Activated naive CD8-positive, alpha-beta T cell treated with anti-CD3 and anti-CD28 coated beads for 36 hours (primary cell): ENCODE measurements around the gene ABAT. TPM values are rescaled to one million over a fixed set of nuclear protein-coding genes. Genes with fewer than 3 reads are reported as not detected.
"Not testable (repeated sequence)": the region's sequence is repeated elsewhere in the genome, so short reads cannot be mapped to it uniquely, and the experiment has no call there.

Experiments
- DNase-seq: peaks from one replicate; pipeline ENCODE4 v3.0.0; 2021
- H3K27ac Mint-ChIP-seq: one replicate; pipeline ENCODE4 v1.8.0; 2022; ENCODE audit warnings: mild to moderate bottlenecking, moderate library complexity, mixed read lengths
- H3K27me3 Mint-ChIP-seq: one replicate; pipeline ENCODE4 v1.8.0; 2022; ENCODE audit warnings: mild to moderate bottlenecking, mixed read lengths
- H3K36me3 Mint-ChIP-seq: one replicate; pipeline ENCODE4 v1.8.0; 2021; ENCODE audit warnings: mild to moderate bottlenecking, mixed read lengths
- H3K4me1 Mint-ChIP-seq: one replicate; pipeline ENCODE4 v1.8.0; 2021; ENCODE audit warnings: mixed read lengths
- H3K4me3 Mint-ChIP-seq: one replicate; pipeline ENCODE4 v1.8.0; 2022; ENCODE audit warnings: mild to moderate bottlenecking, moderate library complexity, mixed read lengths
- H3K9me3 Mint-ChIP-seq: one replicate; pipeline ENCODE4 v1.8.0; 2022; ENCODE audit warnings: mixed read lengths
- total RNA-seq, 2 experiments: library from RNA; stranded (reverse); gene quantifications; one replicate each; pipeline ENCODE4 v1.2.3, GENCODE V29; 2021

The ABAT gene
- total RNA-seq, 2 experiments from 2014 or later: 4.1 to 4.8 TPM

GRCh38 chr16:8644211-8645140 is 29.9 kb upstream of the ABAT start:
- peaks cover 39% of the 10 kb centered on the region for H3K36me3 Mint-ChIP-seq
- no peaks in the 10 kb centered on the region for H3K9me3 Mint-ChIP-seq
- H3K4me1 Mint-ChIP-seq: peaks cover 9% of the 10 kb centered on the region
- DNase-seq: peak; percentile 14
- H3K27ac Mint-ChIP-seq: peak overlapping the region; percentile 69
- no peak overlapping the region for H3K4me3 Mint-ChIP-seq
- no peaks in the 10 kb centered on the region for H3K27me3 Mint-ChIP-seq

DNA sequence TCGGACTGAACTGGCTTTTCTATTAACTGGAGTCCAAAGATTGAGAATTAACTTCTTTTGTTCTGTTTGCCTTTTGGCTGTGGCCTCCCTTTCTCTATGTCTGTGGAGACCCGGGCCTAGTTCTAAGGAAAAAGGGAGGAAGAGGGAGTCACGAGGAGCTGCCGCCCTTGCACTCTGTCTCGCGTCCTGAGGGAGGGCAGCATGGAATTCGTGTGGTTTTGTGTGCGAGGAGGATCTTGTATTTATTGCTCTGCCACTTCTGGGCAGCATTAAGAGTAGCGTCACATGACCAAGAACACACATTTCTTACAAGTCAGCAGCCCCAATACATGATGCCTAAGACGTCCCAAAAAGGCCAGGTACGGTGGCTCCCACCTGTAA is 29.3 kb upstream of the ABAT start:
- peak overlapping the region; percentile 69 for H3K27ac Mint-ChIP-seq
- peaks cover 36% of the 10 kb centered on the region for H3K36me3 Mint-ChIP-seq
- H3K4me1 Mint-ChIP-seq: peaks cover 9% of the 10 kb centered on the region
- no peaks in the 10 kb centered on the region for H3K9me3 Mint-ChIP-seq
- H3K4me3 Mint-ChIP-seq: no peak overlapping the region
- no peaks in the 10 kb centered on the region for H3K27me3 Mint-ChIP-seq
- DNase-seq: no peak

GRCh38 chr16:8645831-8646230 is 28.6 kb upstream of the ABAT start:
- Mint-ChIP-seq H3K27me3 (no peaks in the 10 kb centered on the region), H3K27ac (peak overlapping the region; percentile 2)

DNA sequence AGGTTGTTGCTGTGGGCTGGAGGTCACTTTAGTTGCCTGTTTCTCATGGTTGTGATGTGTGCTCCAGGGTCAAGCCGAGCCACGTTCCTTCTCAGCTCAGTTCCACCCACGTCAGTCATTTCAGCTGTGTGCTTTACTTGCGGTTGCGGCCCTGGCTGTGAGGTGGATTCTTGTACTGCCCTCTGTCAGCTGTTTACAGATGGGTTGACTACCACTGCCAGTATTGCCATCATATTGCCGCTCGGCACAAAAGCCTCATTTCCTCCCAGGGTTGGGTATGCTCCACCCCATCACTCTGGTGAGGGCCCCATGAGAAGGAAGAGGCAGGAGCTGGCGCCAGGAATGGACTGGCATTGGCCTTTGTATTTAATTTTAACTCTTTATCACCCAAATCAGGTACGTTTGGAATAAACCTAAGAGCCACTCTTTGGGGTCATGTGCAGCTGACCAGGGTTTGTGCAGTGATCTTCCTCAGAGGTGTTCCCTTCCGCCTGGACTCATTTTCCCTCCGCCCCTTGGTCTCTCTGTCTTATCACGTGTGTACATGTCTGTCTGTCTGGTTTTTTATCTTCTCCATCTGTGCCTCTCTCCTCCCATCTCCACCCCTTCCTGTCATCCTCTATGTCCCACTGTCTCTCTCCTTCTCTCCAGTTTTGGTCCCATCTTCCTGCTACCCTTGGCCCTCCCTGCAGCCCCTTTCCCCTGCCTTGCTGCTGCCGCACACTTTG is 27.9 kb upstream of the ABAT start:
- no peaks in the 10 kb centered on the region for H3K9me3 Mint-ChIP-seq
- H3K36me3 Mint-ChIP-seq: peaks cover 33% of the 10 kb centered on the region

More at GRCh38 chr16:8645831-8646230, 28.6 kb upstream of the ABAT start:
- Mint-ChIP-seq H3K4me3 (no peak overlapping the region), H3K36me3 (peaks cover 36% of the 10 kb centered on the region), H3K4me1 (peaks cover 9% of the 10 kb centered on the region), H3K9me3 (no peaks in the 10 kb centered on the region)
- no peak for DNase-seq

DNA sequence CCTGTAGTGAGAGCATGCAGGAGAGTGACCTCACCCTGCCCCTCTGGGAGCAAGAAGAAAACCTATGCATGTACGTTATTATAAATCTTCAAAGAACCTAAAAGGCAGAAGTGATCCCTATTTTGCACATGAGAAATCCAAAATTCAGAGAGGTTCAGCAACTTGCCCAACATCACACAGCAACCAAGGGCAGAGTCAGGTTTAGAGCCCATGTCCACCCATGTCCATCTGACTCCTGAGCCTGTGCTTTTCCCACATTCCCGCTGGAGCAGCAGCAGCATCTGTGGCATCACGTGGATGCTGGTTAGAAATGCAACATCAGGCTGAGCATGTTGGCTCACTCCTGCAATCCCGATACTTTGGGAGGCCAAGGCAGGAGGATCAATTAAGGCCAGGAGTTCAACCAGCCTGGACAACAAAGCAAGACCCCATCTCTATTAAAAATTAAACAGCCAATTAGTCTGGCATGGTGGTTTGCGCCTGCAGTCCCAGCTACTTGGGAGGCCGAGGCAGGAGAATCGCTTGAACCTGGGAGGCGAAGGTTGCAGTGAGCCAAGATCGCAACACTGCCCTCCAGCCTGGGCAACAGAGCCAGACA is 26.6 kb upstream of the ABAT start:
- DNase-seq: no peak
- H3K9me3 Mint-ChIP-seq: no peaks in the 10 kb centered on the region
- no peaks in the 10 kb centered on the region for H3K27me3 Mint-ChIP-seq
- no peak overlapping the region for H3K4me3 Mint-ChIP-seq
- H3K36me3 Mint-ChIP-seq: peaks cover 25% of the 10 kb centered on the region
- peaks cover 9% of the 10 kb centered on the region for H3K4me1 Mint-ChIP-seq
- H3K27ac Mint-ChIP-seq: no peak overlapping the region

More for the DNA sequence above, 27.9 kb upstream of the ABAT start:
- no peak for DNase-seq
- peaks cover 9% of the 10 kb centered on the region for H3K4me1 Mint-ChIP-seq
- H3K27ac Mint-ChIP-seq: no peak overlapping the region
- no peak overlapping the region for H3K4me3 Mint-ChIP-seq
- H3K27me3 Mint-ChIP-seq: no peaks in the 10 kb centered on the region

DNA sequence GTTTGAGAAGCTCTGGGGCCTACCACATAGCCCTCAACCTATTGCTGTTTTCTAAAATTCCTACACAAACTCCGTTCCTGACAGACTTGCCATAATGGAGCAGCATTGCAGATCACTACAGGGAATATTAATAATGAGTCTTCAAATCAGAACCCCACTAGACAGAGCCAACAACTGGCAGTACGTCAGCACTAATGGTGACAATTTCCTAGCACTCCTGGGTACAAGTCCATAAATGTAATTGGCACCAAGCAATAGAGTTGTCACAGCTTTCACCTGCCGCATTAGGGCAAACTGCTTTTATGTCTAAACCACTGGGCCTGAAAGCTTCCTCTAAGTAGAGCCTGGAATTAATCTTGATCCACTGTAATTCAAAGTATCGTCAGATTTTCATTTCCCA is 25.5 kb upstream of the ABAT start:
- H3K27me3 Mint-ChIP-seq: no peaks in the 10 kb centered on the region
- no peak overlapping the region for H3K4me3 Mint-ChIP-seq
- peaks cover 16% of the 10 kb centered on the region for H3K36me3 Mint-ChIP-seq
- peaks cover 8% of the 10 kb centered on the region for H3K4me1 Mint-ChIP-seq
- no peak for DNase-seq
- H3K27ac Mint-ChIP-seq: no peak overlapping the region
- H3K9me3 Mint-ChIP-seq: no peaks in the 10 kb centered on the region

DNA sequence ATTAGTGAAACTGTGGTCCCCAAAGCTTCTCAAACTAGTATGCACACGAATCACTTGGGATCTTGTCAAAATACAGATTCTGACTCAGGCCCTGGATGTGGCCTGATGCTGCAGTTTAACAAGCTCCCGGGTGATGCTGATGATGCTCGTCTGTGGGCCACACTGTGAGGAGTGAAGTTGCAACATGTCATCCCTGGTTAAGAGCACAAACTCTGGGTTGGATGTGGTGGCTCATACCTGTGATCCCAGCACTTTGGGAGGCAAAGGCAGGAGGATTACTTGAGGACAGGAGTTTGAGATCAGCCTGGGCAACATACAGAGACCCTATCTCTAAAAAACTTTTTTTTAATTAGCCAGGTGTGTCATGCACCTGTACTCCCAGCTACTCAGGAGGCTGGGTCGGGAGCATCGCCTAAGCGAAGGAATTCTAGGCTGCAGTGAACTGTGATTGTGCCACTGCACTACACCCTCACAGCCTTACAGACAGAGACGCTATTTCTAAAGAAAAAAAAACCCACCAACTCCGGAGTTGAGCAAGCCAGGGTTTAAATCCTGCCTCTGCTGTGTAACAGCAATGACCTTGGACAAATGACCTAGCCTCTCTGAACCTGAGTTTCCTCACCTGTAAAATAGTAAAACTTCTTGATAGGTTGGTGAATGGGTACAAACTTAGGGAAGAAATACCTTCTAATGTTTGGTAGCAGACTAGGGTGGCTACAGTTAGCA is 24.4 kb upstream of the ABAT start:
- no peak overlapping the region for H3K4me3 Mint-ChIP-seq
- no peaks in the 10 kb centered on the region for H3K9me3 Mint-ChIP-seq
- no peaks in the 10 kb centered on the region for H3K27me3 Mint-ChIP-seq
- no peak overlapping the region for H3K27ac Mint-ChIP-seq
- peaks cover 13% of the 10 kb centered on the region for H3K36me3 Mint-ChIP-seq
- DNase-seq: no peak
- H3K4me1 Mint-ChIP-seq: peaks cover 2% of the 10 kb centered on the region

DNA sequence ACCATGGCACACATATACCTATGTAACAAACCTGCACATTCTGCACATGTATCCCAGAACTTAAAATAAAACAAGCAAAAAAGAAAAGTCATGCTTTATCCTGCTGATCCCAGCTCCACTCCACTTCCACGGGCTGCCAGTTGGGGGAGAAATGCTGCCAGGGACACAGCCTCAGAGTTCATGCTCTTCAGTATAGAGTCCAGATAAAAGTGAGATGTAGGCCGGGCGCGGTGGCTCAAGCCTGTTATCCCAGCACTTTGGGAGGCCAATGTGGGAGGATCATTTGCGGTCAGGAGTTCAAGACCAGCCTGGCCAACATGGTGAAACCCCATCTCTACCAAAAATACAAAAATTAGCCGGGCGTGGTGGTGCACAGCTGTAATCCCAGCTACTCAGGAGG is 22.5 kb upstream of the ABAT start:
- not testable (repeated sequence) for H3K4me1 Mint-ChIP-seq, DNase-seq, H3K4me3 Mint-ChIP-seq, H3K27me3 Mint-ChIP-seq, H3K36me3 Mint-ChIP-seq, H3K9me3 Mint-ChIP-seq, H3K27ac Mint-ChIP-seq

DNA sequence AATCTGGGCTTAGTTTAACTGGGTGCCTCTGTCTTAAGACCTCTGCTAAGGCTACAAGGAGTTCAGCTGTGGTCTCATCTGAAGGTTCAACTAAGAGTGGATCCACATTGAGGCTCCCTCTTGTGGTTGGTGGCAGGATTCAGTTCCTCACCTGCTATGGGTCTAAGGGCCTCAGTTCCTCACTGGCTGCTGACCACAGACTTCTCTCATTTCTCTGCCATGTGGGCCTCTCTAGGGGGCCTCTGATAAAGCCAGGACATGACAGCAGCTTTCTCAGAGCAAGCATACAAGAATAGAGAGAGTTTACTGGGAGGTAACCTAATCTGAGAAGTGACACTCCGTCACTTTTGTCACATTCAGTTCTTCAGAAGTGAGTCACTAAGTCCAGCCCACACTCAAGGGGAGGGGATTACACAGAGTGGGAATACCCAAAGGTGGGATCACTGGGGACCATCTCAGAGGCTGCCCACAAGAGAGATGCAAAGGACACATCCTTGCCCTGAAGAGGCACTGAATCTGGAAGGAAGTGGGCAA is 19.2 kb upstream of the ABAT start:
- Mint-ChIP-seq H3K9me3 (no peaks in the 10 kb centered on the region), H3K27me3 (no peaks in the 10 kb centered on the region), H3K36me3 (no peaks in the 10 kb centered on the region), H3K27ac (no peak overlapping the region), H3K4me1 (peaks cover 5% of the 10 kb centered on the region), H3K4me3 (no peak overlapping the region)
- DNase-seq: peak; percentile 26

GRCh38 chr16:8656376-8656775 is 18.0 kb upstream of the ABAT start:
- Mint-ChIP-seq H3K36me3 (no peaks in the 10 kb centered on the region), H3K4me3 (no peak overlapping the region), H3K27ac (no peak overlapping the region), H3K4me1 (peaks cover 5% of the 10 kb centered on the region), H3K9me3 (no peaks in the 10 kb centered on the region), H3K27me3 (no peaks in the 10 kb centered on the region)
- no peak for DNase-seq

DNA sequence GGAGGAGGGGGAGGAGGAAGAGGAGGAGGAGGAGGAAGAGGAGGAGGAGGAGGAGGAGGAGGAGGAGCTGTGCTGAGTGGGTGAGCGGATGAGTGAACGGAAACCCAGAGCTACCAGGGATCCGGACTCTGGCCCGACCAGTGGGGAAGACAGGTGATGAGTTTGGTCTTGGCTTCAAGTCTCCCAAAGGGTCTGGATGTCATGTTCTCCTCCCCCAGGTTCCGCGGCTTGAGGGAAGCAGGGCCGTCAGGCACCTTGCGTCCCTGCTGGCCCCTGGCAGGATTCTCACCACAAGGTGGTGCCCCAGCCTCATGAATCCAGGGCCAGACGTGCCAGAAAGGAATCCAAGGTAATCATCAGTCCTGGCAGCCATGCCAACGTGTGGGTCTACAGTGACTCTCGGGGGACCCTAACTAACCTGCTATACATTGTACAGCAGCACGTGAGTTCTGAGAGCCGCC is 13.5 kb upstream of the ABAT start:
- no peak overlapping the region for H3K4me3 Mint-ChIP-seq
- H3K27ac Mint-ChIP-seq: no peak overlapping the region

DNA sequence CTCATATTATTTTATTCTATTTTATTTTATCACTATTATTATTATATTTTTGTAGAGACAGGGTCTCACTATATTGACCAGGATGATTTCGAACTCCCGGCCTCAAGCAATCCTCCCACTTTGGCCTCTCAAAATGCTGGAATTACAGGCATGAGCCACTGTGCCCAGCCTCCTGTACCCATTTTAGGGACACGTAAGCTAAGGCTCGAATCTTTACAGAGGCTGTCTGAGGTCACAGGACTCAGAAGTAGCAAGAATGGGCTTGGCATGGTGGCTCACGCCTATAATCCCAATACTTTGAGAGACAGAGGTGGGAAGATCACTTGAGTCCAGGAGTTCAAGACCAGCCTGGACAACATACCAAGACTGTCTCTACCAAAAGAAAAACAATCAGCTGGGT is 12.7 kb upstream of the ABAT start:
- no peaks in the 10 kb centered on the region for H3K9me3 Mint-ChIP-seq
- H3K4me1 Mint-ChIP-seq: no peaks in the 10 kb centered on the region
- no peak overlapping the region for H3K4me3 Mint-ChIP-seq
- no peaks in the 10 kb centered on the region for H3K27me3 Mint-ChIP-seq
- no peak overlapping the region for H3K27ac Mint-ChIP-seq
- peaks cover 2% of the 10 kb centered on the region for H3K36me3 Mint-ChIP-seq
- no peak for DNase-seq

More for the DNA sequence above, 13.5 kb upstream of the ABAT start:
- no peaks in the 10 kb centered on the region for H3K27me3 Mint-ChIP-seq
- H3K4me1 Mint-ChIP-seq: no peaks in the 10 kb centered on the region
- peaks cover 2% of the 10 kb centered on the region for H3K36me3 Mint-ChIP-seq
- H3K9me3 Mint-ChIP-seq: no peaks in the 10 kb centered on the region
- DNase-seq: peak; percentile 60

DNA sequence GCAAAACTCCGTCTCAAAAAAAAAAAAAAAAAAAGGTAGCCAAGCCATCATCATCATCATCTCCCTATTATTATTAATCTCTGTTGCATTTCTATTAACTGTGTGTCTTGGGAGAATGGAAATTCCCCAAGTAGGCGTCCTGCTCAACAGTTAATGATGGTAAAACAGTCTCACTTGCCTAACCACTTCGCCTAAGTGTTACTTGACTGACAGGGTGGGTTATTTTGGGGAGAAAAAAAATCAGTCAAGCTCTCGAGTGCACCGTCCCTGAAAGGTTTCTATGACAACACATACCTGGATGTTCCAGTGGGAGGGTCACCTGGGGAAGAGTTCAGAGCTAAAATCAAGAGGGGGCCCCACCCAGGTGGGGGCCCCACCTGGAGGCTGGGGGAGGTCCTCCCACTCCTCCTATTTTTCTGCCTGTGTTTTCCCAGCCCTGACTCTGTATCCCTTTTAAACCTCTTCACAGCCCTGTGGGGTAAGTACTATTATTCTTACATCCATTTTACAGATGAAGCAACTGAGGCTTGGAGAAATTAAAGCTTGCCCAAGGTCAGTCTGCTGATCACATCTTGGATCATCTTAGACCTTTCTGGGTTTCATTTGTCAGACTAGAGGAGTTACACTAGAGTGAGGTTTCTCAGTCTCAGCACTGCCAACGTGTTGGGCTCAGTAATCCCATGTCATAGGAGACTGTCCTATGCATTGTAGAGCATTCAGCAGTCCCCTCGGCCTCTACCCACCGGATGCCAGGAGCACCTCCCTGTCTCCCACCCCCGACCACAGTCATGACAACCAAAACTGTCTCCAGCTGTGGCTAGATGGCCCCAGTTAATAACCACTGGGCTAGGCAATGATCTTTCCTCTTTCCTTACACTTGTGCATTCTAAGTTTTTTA is 11.0 kb upstream of the ABAT start:
- no peak for DNase-seq
- Mint-ChIP-seq H3K4me3 (no peak overlapping the region), H3K4me1 (no peaks in the 10 kb centered on the region), H3K9me3 (no peaks in the 10 kb centered on the region), H3K36me3 (peaks cover 2% of the 10 kb centered on the region), H3K27ac (no peak overlapping the region), H3K27me3 (no peaks in the 10 kb centered on the region)

GRCh38 chr16:8665529-8665928 is 8.9 kb upstream of the ABAT start:
- H3K4me1 Mint-ChIP-seq: no peaks in the 10 kb centered on the region
- H3K36me3 Mint-ChIP-seq: peaks cover 2% of the 10 kb centered on the region
- H3K27ac Mint-ChIP-seq: no peak overlapping the region
- no peak overlapping the region for H3K4me3 Mint-ChIP-seq
- H3K27me3 Mint-ChIP-seq: no peaks in the 10 kb centered on the region
- DNase-seq: no peak
- H3K9me3 Mint-ChIP-seq: no peaks in the 10 kb centered on the region
